Ishikawa (cell line): ENCODE measurements around the gene OR13J1.

Experiments
- EP300 ChIP-seq: IDR thresholded peaks from 2 replicates; pipeline ENCODE4 v1.6.1; 2012; ENCODE audit warnings: borderline replicate concordance
- FOXM1 ChIP-seq: IDR thresholded peaks from 2 replicates; pipeline ENCODE4 v1.6.1; 2012; ENCODE audit warnings: low read depth, borderline replicate concordance
- RAD21 ChIP-seq: IDR thresholded peaks from 2 replicates; pipeline ENCODE4 v1.6.1; 2012; ENCODE audit warnings: low read depth
- REST ChIP-seq: IDR thresholded peaks from 2 replicates; pipeline ENCODE4 v1.6.1; 2012; ENCODE audit warnings: low read depth, mild to moderate bottlenecking
- TAF1 ChIP-seq: IDR thresholded peaks from 2 replicates; pipeline ENCODE4 v1.6.1; 2012; ENCODE audit warnings: low read depth, mild to moderate bottlenecking
- TCF12 ChIP-seq: IDR thresholded peaks from 2 replicates; pipeline ENCODE4 v1.6.1; 2012; ENCODE audit warnings: low read depth

DNA sequence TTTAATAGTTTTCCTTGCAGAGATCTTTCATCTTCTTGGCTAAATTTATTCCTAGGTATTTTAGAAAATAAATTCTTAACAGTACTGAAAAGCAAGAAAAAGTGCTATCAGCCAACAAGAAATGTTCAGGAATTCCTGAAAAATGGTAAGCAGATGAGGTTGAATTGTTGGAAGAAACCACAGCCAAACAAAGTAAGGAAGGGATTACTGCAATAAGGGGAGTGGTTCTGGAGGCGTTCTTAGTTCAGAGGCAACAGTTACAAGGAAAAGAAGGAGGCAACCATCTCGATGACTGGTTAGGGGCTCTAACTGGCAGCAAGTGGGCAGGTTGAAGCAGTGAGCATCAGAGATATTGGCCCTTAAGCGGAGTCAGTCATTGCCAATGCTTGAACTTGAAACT lies 12.8 kb upstream of the OR13J1 start:
- TF ChIP-seq FOXM1: no peak
- no peak for TF ChIP-seq EP300
- TF ChIP-seq RAD21: no peak
- no peak for TF ChIP-seq TAF1
- no peak for TF ChIP-seq REST
- no peak for TF ChIP-seq TCF12
